ENCODE results near the gene TNS1. TPM values are rescaled to one million over a fixed set of nuclear protein-coding genes. Genes with fewer than 3 reads are reported as not detected.

The TNS1 gene
- total and polyA plus RNA-seq, 10 of the 15 experiments (the other 5 are each of a cell fraction or from before 2014, with no cell fraction given) = 0.05 to 0.44 TPM; not detected in 8

GRCh38 chr2:217990791-217991465 is 11.9 kb downstream of the TNS1 start (continued):
- TF ChIP-seq ZZZ3 (IDR thresholded peaks at IDR 0.05; ENCODE audit: control insufficient read depth, insufficient read length, low read depth) = no peak

GRCh38 chr2:217990389-217990788 is 12.4 kb downstream of the TNS1 start:
- H3K4me2 ChIP-seq (ENCODE audit: control insufficient read depth, insufficient read depth) = no peak overlapping the region
- ATAC-seq (no peak), FAIRE-seq (no peak), DNase-seq (ENCODE audit: low read depth, low spot score) (no peak)
- no peak overlapping the region for H3K4me3 ChIP-seq
- no peaks in the 10 kb centered on the region for H3K4me1 ChIP-seq (ENCODE audit: control insufficient read depth, insufficient read depth, low read length)
- ChIA-PET POLR2A (no interaction called here), RAD21 (ENCODE audit: unreplicated experiment) (no interaction called here), SMC1A (ENCODE audit: uncharacterized antibody, unreplicated experiment) (no interaction called here), CTCF (no interaction called here)
- H4K20me1 ChIP-seq (ENCODE audit: control insufficient read depth, insufficient read depth) = peaks cover 2% of the 10 kb centered on the region; the same call in 1 of the 2 replicates
- intact Hi-C loops (cut with micrococcal nuclease; ENCODE audit: unreplicated experiment) = no loop called here
- 48% methylated on average over 3 of the region's 3 CpGs for WGBS (ENCODE audit: insufficient coverage, insufficient replicate concordance, low lambda C conversion rate, missing lambda C conversion rate)
- no peaks in the 10 kb centered on the region for H3K79me2 ChIP-seq (ENCODE audit: control insufficient read depth, insufficient read depth, low read length)
- TF ChIP-seq BCL3 (IDR thresholded peaks at IDR 0.05; ENCODE audit: borderline replicate concordance, insufficient read depth, low read depth, low read length, poor library complexity, severe bottlenecking) (no peak), FOS (IDR thresholded peaks at IDR 0.05; ENCODE audit: borderline replicate concordance, extremely low read depth, insufficient read length) (no peak), WRNIP1 (IDR thresholded peaks at IDR 0.05; ENCODE audit: borderline replicate concordance, low read depth, low read length) (no peak), PAX8 (IDR thresholded peaks at IDR 0.05) (no peak), KLF5 (IDR thresholded peaks at IDR 0.05; ENCODE audit: partially characterized antibody) (no peak), RAD51 (IDR thresholded peaks at IDR 0.05) (no peak), POU2F2 (IDR thresholded peaks at IDR 0.05; ENCODE audit: borderline replicate concordance, low read depth, low read length) (no peak), IKZF1 (conservative IDR thresholded peaks at IDR 0.05) (no peak), TCF12 (IDR thresholded peaks at IDR 0.05; ENCODE audit: low read depth, low read length) (no peak), BRCA1 (IDR thresholded peaks at IDR 0.05; ENCODE audit: low read depth, low read length) (no peak)
- H3K27ac ChIP-seq (ENCODE audit: control insufficient read depth, insufficient read depth) = no peak overlapping the region
- in situ Hi-C loops (cut with MboI) = no loop called here
- no peak overlapping the region for H2AFZ ChIP-seq (ENCODE audit: control insufficient read depth, low read depth, low read length)
- H3K9ac ChIP-seq (ENCODE audit: control insufficient read depth, insufficient read depth, low read length) = no peak overlapping the region
- H3K27me3 ChIP-seq (replicated peaks in 1 of 2; ENCODE audit: control insufficient read depth in 2 of 2, insufficient read depth in 2 of 2, low read length in 1 of 2) = no peaks in the 10 kb centered on the region; a peak in 1 of 4 replicates
- BruUV-seq (replicated peaks) = no TSS peak
- H3K36me3 ChIP-seq (ENCODE audit: control insufficient read depth in 2 of 2, insufficient read depth in 2 of 2, low read length in 1 of 2) = no peaks in the 10 kb centered on the region
- no peaks in the 10 kb centered on the region for H3K9me3 ChIP-seq (replicated peaks; ENCODE audit: control insufficient read depth, insufficient read depth, low read length)
